ENCODE data around the gene TMEM150B.
"Not testable (repeated sequence)": the region's sequence is repeated elsewhere in the genome, so short reads cannot be mapped to it uniquely, and the experiment has no call there.

Gene TMEM150B

DNA sequence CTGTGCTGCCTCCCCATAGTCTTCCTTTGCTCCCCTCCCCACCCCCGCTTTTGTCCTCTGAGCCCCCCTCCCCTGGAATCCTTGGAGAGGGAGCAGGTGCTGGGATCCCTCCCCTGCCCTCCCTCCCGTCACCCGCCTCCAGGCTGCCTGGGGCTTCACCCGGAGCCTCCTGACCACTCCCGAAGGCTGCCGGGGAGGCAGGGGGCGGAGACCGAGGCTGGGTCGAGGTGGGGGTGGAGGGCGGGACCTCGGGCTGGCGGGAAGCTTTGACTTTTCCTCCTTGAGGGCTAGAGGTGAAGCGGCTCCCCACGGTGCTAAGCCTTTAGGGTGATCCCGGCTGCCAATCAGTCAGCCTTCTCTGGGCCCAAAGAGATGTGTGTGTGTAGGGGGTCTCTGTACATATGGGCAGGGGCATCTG, 16.0 kb upstream of the TMEM150B start:
- TF ChIP-seq, protein P1, sequence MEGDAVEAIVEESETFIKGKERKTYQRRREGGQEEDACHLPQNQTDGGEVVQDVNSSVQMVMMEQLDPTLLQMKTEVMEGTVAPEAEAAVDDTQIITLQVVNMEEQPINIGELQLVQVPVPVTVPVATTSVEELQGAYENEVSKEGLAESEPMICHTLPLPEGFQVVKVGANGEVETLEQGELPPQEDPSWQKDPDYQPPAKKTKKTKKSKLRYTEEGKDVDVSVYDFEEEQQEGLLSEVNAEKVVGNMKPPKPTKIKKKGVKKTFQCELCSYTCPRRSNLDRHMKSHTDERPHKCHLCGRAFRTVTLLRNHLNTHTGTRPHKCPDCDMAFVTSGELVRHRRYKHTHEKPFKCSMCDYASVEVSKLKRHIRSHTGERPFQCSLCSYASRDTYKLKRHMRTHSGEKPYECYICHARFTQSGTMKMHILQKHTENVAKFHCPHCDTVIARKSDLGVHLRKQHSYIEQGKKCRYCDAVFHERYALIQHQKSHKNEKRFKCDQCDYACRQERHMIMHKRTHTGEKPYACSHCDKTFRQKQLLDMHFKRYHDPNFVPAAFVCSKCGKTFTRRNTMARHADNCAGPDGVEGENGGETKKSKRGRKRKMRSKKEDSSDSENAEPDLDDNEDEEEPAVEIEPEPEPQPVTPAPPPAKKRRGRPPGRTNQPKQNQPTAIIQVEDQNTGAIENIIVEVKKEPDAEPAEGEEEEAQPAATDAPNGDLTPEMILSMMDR (IDR thresholded peaks at IDR 0.05; ENCODE audit: low read depth, low read length), result no peak
- no peak for DNase-seq (ENCODE audit: extremely low read depth, low read depth)

DNA sequence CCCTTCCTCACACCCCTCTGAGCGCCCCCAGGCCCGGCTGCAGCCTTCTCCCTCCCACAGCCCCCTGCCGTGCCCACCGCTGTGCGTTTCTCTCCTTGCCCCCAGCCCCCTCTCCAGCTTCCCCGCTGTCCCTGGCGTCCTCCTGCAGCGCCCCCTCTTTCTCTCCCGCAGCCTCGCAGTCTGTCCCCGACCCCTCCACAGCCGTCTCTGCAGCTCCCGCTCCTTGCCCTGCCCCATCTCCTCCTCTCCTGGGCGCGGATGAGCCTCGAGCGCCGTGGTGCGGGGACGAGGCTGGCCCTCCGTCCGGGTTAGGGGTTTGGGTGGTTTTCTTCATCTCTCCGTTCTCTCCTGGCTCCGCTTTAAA, 15.6 kb upstream of the TMEM150B start:
- TF ChIP-seq, protein P1 (IDR thresholded peaks at IDR 0.05; ENCODE audit: low read depth, low read length), result peak; percentile 12
- DNase-seq (ENCODE audit: extremely low read depth, low read depth), result no peak

DNA sequence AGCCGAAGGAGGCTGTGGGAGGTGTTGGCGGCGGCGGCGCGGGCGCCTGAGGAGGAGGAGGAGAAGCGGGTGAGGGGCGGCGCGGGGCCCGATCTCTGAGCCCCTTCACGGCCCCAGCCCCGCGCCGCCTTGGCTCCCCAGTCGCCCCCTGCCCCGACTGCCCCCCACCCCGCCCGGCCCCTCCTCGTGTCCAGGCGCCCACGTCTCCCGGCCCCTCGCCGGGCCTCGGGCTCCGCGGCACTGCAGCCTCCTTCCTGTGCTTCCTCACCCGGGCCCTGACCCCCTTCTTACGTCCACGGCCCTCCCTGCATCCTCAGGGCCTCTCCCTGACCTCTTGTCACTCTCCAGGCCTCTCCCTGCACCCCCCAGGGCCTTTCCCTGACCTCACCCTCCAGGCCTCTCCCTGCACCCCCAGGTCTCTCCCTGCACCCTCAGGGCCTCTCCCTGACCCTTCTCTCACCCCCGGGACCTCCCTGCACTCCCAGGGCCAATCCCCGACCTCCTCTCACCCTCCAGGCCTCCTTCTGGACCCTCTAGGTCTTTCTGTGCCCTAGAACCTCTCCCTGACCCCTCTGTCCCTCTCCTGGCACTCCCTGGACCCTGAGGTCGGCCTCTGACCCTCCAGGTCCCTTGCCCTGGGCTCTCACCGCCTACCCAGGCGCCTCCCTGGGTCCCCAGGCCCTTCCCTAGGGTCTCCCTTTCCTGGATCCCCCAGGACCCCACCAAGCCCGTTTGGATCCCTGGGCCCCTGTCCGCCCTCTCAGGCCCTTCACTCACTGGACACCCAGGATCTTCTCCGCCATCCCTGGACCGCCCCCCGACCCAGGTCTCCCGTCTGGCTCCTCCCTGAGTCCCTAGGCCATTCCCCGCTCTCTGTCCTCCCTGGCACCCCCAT, 15.0 kb upstream of the TMEM150B start:
- DNase-seq (ENCODE audit: extremely low read depth, low read depth), result no peak
- TF ChIP-seq, protein P1 (IDR thresholded peaks at IDR 0.05; ENCODE audit: low read depth, low read length), result no peak

DNA sequence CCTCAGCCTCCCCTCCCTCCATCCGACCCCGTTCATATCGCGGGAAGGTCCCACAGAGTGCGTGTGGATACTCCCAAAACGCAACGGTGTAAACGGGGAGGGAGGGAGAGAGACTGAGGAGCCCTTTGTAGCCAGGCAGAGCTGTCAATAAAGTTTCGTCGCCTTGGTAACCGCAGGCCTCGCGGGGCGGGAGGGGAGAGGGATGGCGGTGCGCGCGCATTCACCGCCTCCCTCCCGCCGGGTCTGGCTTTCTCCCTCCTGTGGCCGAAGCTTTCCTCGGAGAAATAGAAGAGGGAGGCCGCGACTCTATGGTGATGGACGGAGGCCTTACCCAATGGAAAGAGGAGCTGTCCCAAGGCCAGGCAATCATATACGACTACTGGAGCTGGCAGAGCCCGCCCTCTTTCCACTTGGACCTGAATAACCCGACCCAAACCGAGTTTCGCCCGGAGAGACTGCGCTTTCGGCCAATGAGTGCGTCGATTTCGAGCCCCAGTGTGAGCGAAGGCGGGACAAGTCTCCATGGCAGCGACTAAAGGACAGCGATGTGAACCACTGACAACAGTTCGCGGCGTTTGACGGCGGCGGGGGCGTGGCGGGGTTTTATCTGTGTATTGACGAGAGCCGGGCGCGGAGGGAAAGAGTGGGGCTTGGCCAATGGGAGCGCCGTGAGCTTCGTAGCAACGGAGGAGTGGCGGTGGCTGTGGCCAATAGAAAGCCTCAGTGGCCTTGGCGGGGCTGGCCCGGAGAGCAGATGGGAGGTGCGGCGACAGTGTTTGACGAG, 14.2 kb upstream of the TMEM150B start, which contains the start of gene KMT5C:
Gene KMT5C (plus strand): TSS at position 772 of the 784 bp plus-strand sequence. CDS start 2,061 bp downstream, outside the sequence.
- peak; percentile 100 for DNase-seq (ENCODE audit: extremely low read depth, low read depth)
- TF ChIP-seq, protein P1 (IDR thresholded peaks at IDR 0.05; ENCODE audit: low read depth, low read length), result peak; percentile 37

DNA sequence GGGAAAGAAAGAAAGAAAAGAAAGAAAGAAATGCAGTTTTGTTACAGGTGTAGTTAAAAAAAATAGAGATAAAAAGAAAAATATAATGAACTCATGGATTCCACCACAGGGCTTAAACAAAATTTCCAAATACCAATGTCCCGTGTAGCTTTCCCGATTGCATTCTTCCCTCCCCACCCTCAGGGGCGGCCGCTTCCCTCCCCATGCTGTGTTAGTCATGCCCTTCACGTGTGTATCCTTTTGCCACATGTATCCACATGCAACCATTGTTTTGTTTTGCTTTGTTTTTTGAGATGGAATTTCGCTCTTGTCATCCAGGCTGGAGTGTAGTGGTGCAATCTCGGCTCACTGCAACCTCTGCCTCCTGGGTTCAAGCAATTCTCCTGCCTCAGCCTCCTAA, 11.0 kb upstream of the TMEM150B start:
- no peak for DNase-seq (ENCODE audit: extremely low read depth, low read depth)
- TF ChIP-seq, protein P1 (IDR thresholded peaks at IDR 0.05; ENCODE audit: low read depth, low read length), result no peak

DNA sequence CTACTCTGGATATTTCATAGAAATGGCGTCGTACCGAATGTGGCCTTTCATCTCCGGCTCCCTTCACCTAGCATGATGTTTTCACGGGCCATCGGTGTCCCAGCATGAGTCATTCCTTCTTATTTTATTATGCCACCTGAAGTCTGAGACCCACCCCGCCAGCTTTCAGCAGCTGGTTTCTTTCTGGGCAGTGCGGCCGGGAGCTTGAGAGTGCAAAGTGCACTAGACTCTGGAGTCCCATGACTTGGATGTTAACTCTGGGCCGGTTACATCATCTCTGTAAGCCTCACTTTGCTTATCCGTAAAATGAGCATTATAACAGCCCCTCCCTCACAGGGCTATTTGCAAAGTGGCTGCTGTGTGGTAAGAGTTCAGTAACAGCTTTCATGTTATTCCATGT, 8.7 kb upstream of the TMEM150B start:
- TF ChIP-seq, protein P1 (IDR thresholded peaks at IDR 0.05; ENCODE audit: low read depth, low read length), result no peak
- DNase-seq (ENCODE audit: extremely low read depth, low read depth), result no peak

DNA sequence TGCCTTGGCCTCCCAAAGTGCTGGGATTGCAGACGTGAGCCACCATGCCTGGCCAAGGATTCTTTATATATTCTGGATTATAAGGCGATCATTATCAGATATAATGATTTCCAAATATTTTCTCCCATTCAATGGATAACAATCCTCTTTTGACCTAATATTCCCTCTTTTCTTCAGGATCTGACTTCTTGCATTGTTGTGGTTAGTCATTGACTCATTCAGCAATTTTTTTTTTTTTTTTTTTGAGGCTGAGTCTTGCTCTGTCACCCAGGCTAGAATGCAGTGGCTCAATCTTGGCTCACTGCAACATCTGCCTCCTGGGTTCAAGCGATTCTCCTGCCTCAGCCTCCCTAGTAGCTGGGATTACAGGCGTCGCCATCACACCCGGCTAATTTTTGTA, 4.7 kb upstream of the TMEM150B start:
- DNase-seq (ENCODE audit: extremely low read depth, low read depth), result not testable (repeated sequence)

DNA sequence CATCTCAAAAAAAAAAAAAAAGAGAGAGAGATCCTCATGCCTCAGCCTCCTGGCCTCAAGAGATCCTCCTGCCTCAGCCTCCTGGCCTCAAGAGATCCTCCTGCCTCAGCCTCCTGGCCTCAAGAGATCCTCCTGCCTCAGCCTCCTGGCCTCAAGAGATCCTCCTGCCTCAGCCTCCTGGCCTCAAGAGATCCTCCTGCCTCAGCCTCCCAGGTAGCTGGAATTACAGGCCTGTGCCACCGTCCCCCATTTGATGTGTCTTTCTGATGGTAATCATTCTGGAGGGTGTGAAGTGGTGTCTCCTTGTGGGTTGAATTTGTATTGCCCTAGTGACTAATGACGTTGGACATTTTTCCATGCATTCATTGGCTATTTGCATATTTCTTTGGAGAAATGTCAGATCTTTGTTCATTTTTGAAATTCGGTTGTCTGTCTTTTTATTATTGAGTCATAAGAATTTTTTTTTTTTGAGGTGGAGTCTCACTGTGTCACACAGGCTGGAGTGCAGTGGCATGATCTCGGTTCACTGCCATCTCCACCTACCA, 3.7 kb upstream of the TMEM150B start:
- not testable (repeated sequence) for DNase-seq (ENCODE audit: extremely low read depth, low read depth)

All from AG09319 (cell line).